ENCODE results near the gene OTOS.

Gene OTOS

DNA sequence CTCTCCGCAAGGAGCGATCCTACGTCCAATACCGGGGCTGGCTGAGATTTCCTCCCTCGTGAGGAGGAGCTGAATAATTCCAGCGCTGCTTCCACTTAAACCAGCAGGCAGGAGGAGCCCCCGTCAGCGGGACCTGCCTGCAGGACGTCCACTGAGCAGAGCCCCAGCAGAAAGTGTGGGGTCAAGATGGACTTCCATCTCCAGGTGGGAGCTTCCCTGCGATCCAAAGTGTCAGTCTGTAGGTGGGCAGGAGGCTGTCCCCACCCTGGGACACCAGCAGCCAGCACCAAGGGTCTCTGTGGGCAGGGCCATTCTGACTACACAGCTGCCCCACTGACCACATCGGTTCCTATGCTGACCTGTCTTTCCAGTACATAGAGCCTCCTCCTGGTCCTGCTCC is 462 bp upstream of the OTOS start:
- Mint-ChIP-seq H3K27me3 (peaks cover 44% of the 10 kb centered on the region), H3K9me3 (no peaks in the 10 kb centered on the region), H3K4me3 (no peak overlapping the region), H3K4me1 (ENCODE audit: low read depth) (peaks cover 20% of the 10 kb centered on the region), H3K36me3 (ENCODE audit: low read depth) (peaks cover 7% of the 10 kb centered on the region), H3K27ac (no peak overlapping the region)
- intact Hi-C loops (cut with micrococcal nuclease) = no loop called here

DNA sequence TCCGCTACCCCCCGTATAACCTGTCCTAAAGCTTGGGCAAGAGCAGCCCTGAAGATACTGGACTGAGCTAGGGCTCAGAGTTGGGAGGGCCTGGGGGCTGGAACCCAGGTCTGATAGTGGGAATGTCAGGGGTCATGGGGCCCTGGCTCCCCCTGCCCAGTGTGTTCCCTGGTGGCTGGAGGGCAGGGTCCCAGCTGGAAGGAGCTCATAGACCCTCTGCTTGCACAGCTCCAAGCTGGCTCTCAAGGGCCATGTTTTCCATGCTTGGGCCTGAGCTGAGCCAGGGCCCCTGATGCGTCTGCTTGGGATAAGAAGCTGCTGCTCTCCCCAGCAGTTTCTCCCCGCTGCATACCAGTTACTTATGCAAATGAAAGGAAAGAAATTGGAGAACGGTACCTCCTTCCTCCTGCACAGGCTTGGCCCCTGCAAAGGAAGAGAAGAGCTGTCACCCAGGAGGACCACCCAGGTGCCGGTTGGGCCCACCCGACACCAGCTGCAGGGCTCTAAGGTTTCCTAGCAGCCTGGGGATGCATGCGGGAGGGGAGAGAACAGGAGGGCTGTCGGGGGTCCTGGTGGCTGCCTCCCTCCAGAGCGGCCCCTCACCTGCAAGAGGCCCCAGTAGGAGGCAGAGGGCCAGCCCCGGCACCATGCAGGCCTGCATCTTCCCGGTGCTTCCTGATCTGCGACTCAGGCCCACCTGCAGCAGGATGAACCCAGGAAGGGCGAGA is 628 bp downstream of the OTOS start:
- intact Hi-C loops (cut with micrococcal nuclease) = no loop called here
- H3K4me1 Mint-ChIP-seq (ENCODE audit: low read depth) = peaks cover 29% of the 10 kb centered on the region

DNA sequence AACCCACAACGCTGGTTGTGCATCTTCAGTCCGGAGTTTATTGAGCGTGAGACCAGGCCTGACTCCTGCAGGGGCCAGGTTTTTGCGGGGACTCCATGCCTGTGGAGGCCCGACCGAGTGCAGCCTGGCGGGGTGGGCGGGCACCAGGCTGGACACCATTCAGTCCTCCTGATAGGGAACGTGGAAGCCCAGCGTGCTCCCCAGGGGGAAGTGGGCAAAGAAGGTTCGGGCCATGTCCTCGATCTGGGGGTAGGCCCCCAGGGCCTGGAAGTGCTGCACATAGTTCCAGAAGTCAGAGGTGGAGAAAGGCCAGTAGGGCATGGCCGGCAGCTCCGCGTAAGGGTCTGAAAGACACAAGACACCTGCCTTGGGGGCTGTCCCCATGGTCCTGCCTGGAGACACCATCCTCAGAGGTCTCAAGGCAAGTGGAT is 1.4 kb downstream of the OTOS start:
- Mint-ChIP-seq H3K4me3 (no peak overlapping the region), H3K27me3 (peaks cover 36% of the 10 kb centered on the region), H3K27ac (no peak overlapping the region), H3K4me1 (ENCODE audit: low read depth) (peaks cover 32% of the 10 kb centered on the region), H3K36me3 (ENCODE audit: low read depth) (peaks cover 15% of the 10 kb centered on the region), H3K9me3 (no peaks in the 10 kb centered on the region)
- intact Hi-C loops (cut with micrococcal nuclease) = no loop called here

More for the DNA sequence above, 628 bp downstream of the OTOS start:
- no peak overlapping the region for H3K27ac Mint-ChIP-seq
- peaks cover 42% of the 10 kb centered on the region for H3K27me3 Mint-ChIP-seq
- no peaks in the 10 kb centered on the region for H3K9me3 Mint-ChIP-seq
- peaks cover 13% of the 10 kb centered on the region for H3K36me3 Mint-ChIP-seq (ENCODE audit: low read depth)
- H3K4me3 Mint-ChIP-seq = no peak overlapping the region

DNA sequence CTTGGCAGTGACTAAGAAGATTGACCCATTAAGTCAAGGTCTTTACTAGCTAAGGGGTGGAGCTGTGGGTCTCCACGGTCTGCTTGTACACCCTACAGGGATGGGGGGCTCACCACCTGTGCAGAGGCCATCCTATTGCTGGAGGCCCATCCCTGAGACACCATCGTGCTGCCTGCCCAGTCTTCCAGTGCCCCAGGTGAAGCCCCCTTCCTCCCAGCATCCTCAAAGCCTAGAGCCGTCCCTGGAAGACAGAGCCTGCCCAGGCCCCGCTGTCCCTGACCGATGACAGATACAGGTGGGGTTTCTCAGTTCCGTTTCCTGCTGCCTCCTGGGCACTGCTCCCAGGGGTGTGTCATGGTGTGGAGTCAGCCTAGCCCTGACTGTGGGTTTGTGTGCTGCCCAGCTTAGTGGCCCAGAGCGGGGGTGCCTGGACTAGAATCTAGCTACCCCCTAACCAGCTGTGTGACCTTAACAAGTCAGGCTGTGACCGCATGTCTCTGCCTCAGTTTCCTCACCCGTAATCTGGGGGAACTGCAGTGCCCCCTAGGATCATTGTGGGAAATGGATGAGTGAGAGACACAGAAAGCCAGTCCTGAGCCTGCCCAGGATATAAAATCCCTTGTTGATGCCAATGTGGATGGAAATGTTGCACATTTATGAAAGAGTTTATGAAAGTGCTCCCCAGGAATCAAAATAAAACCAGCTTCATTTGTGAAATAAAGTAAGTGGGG is 2.0 kb downstream of the OTOS start:
- Mint-ChIP-seq H3K4me3 (no peak overlapping the region), H3K36me3 (ENCODE audit: low read depth) (peaks cover 22% of the 10 kb centered on the region), H3K27ac (no peak overlapping the region), H3K27me3 (peaks cover 35% of the 10 kb centered on the region), H3K9me3 (no peaks in the 10 kb centered on the region), H3K4me1 (ENCODE audit: low read depth) (peaks cover 33% of the 10 kb centered on the region)
- intact Hi-C loops (cut with micrococcal nuclease) = no loop called here

DNA sequence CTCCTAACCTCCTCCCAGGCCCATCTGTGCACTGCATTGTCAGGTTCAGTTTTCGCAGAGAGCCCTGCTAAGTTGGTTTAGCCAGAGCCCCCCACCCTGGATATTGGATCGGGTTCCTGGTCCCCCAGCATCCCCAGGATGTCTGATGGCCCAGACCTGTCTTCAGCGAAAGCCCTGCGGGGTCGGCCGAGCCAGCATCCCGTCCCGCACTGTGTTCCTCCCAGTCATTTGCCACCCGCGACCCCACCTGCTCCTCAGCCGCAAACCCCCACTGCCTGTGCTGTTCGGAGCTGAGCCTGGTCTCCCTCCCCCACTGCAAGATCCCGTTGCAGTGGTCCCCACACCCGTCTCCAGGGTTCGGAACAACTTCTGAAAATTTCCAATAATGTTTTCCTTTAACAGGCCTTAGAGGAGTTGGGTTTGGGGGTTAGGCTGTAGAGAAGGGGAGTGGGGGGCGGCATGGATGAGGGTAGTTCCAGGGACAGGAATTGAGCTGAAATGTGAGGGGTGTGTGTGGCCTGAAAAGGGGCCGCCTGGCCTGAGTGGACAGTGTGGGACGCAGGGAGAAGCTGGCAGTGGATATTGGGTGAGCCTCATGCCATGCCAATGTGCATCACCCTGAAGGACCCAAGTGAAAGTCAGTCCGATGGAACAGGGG is 2.7 kb downstream of the OTOS start:
- H3K36me3 Mint-ChIP-seq (ENCODE audit: low read depth) = peaks cover 28% of the 10 kb centered on the region
- H3K4me3 Mint-ChIP-seq = no peak overlapping the region
- H3K27me3 Mint-ChIP-seq = peaks cover 30% of the 10 kb centered on the region
- no peak overlapping the region for H3K27ac Mint-ChIP-seq
- H3K4me1 Mint-ChIP-seq (ENCODE audit: low read depth) = peaks cover 33% of the 10 kb centered on the region
- no peaks in the 10 kb centered on the region for H3K9me3 Mint-ChIP-seq
- intact Hi-C loops (cut with micrococcal nuclease) = no loop called here

DNA sequence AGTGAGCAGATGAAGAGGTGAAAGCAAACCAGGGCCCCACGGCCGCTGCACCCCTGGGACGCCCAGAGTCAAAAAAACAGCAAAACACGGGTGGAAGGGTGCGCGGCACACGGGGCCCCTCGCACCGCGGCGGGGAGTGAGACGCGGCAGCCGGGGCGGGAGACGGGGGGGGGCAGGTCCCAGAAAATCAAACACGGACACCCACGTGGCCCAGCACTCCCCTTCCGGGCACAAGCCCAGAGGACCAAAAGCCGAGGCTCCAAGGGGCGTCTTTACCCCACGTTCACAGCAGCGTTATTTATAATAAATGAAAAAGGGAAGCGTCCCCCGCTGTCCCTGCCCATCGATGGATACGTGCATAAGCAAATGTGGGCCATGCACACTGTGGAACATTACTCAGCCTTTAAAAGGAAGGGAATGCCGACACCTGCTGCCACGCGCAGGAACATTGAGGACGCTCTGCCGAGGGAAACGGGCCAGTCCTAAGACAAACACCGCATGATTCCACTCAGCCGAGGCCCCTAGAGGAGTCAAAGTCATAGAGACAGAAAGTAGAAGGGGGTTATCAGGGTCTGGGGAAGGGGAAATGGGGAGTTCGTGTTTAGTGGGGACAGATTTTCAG is 3.7 kb downstream of the OTOS start:
- intact Hi-C loops (cut with micrococcal nuclease) = no loop called here
- H3K27me3 Mint-ChIP-seq = peaks cover 27% of the 10 kb centered on the region
- peak overlapping the region; percentile 83 for H3K4me3 Mint-ChIP-seq
- H3K4me1 Mint-ChIP-seq (ENCODE audit: low read depth) = peaks cover 33% of the 10 kb centered on the region
- peak overlapping the region; percentile 85 for H3K27ac Mint-ChIP-seq
- no peaks in the 10 kb centered on the region for H3K9me3 Mint-ChIP-seq
- H3K36me3 Mint-ChIP-seq (ENCODE audit: low read depth) = peaks cover 38% of the 10 kb centered on the region

DNA sequence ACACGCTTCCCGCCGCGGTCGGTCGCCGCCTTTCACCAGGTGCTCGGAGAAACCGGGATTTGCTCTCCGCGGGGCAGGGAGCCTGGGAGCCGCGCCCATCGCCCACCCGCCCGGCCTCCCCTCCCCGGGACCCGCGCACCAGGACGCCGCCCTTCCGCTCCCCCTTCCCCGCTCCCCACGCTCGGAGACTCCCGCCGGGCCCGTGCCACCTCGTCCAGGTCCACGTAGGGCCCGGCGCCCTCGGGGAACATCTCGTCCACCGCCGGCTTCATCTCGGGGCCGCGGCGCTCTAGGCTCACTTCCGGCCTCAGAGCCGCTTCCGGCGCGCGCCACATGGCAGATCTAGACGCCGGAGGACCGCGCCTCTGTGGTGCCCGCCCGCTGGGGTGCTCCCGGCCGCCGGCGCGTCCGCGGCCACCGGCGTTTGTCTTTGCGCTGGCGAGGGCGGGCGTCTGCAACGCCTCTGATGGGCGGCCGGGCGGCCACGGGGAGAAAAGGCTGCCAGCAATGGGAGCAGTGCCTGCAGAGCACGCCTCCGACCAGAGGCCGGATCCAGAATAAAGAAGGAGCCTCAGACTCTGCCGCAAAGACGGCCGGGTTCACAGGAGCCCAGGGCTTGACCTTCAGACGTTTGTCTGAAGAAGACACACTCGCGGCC is 4.3 kb downstream of the OTOS start, which contains the start of gene COPS9:
COPS9 (minus strand) TSS at position 293 of the 658 bp plus-strand sequence; CDS start at position 272, 21 bp downstream.
- Mint-ChIP-seq H3K27ac (peak within 1 kb of the TSS; percentile 85), H3K4me3 (peak within 1 kb of the TSS; percentile 83), H3K27me3 (peaks cover 25% of the 10 kb centered on the region), H3K4me1 (ENCODE audit: low read depth) (peaks cover 33% of the 10 kb centered on the region), H3K9me3 (no peaks in the 10 kb centered on the region), H3K36me3 (ENCODE audit: low read depth) (peaks cover 44% of the 10 kb centered on the region)
- intact Hi-C loops (cut with micrococcal nuclease) = no loop called here

DNA sequence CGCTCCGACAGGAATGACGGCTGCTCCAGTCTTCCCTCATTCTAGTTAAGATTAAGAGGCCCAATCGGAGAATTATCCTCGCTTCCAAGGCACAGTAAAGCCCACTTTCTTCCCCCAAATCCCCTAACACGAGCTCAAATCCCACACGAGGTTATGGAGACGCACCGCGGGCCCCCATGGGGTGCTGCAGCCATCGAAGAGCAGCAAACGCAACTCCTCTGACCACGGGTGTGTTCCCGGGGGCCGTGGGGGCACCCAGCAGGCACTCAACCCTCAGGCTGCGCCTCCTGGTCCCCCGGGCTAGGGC is 4.8 kb downstream of the OTOS start:
- H3K4me3 Mint-ChIP-seq = peak overlapping the region; percentile 83
- intact Hi-C loops (cut with micrococcal nuclease) = no loop called here
- no peaks in the 10 kb centered on the region for H3K9me3 Mint-ChIP-seq
- H3K36me3 Mint-ChIP-seq (ENCODE audit: low read depth) = peaks cover 49% of the 10 kb centered on the region
- peaks cover 25% of the 10 kb centered on the region for H3K27me3 Mint-ChIP-seq
- H3K4me1 Mint-ChIP-seq (ENCODE audit: low read depth) = peaks cover 33% of the 10 kb centered on the region
- peak overlapping the region; percentile 85 for H3K27ac Mint-ChIP-seq

DNA sequence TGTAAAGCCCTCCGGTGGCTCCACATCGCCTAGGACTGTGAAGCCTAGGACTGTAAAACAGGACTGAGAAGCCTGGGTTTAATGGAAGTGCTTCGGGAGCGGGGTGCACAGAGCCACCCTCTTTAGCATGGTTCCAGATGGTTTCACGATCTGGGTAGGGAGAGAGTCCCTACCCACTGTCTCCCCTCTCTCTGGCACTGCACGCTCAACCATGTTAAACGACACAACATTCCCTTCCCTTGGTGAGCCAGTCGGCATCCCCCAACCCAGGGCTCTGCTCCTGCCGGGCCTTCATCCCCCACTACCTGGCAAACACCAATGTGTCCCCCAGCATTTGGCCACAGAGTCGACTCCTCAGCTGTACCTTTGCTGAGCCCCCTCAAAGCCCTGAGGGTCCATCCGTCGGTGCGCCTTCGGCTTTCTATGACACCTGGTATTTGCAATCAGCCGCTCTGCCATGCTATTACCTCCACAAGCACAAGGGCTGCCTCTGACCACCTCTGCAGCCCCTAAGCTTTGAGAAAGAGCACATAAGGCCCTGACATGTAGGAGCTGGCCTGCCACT is 5.4 kb downstream of the OTOS start:
- Mint-ChIP-seq H3K4me3 (peak overlapping the region; percentile 83), H3K36me3 (ENCODE audit: low read depth) (peaks cover 55% of the 10 kb centered on the region), H3K27me3 (peaks cover 25% of the 10 kb centered on the region), H3K27ac (peak overlapping the region; percentile 85), H3K4me1 (ENCODE audit: low read depth) (peaks cover 33% of the 10 kb centered on the region), H3K9me3 (no peaks in the 10 kb centered on the region)
- intact Hi-C loops (cut with micrococcal nuclease) = no loop called here

DNA sequence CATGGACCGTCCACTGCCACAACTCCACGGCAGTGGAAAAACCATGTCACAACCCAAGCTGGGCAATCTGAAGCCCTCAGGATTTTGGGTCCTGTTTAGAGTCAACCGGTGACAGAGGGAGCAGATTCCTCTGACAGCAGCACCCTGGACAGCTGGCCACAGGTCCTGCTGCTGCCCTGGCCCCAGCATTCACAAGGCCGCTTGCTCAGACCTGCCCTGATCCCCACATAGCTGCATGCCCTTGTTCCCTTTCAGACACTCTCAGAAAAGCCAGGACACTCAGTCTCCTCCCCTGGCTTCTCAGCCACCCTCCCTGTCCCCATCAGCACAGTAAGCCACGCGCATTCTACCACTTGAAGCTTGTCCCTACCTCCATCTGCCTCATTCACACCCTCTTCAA is 6.0 kb downstream of the OTOS start:
- intact Hi-C loops (cut with micrococcal nuclease) = no loop called here
- no peak overlapping the region for H3K4me3 Mint-ChIP-seq
- H3K4me1 Mint-ChIP-seq (ENCODE audit: low read depth) = peaks cover 31% of the 10 kb centered on the region
- peaks cover 24% of the 10 kb centered on the region for H3K27me3 Mint-ChIP-seq
- H3K36me3 Mint-ChIP-seq (ENCODE audit: low read depth) = peaks cover 61% of the 10 kb centered on the region
- H3K27ac Mint-ChIP-seq = no peak overlapping the region
- no peaks in the 10 kb centered on the region for H3K9me3 Mint-ChIP-seq

DNA sequence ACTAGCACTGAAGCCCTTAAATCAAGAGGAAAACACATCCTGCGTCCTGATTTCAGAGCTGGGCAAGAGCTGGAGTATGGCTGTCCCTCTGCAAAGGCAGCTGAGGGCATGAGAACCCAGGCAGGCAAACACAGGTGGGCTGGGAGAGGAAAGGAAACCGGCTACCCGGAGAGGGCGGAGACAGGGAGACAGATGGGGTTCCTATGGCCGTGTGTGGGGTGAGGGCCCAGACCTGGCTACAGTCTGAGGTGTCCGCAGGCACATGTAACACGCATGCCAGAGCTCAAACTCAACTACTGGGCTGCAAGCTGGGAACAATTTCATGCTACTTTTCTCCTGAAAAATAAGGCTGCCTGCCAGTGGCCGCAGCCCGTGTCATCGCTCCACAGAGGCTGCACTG is 7.1 kb downstream of the OTOS start:
- H3K27ac Mint-ChIP-seq = no peak overlapping the region
- intact Hi-C loops (cut with micrococcal nuclease) = no loop called here
- H3K4me1 Mint-ChIP-seq (ENCODE audit: low read depth) = peaks cover 26% of the 10 kb centered on the region
- peaks cover 15% of the 10 kb centered on the region for H3K27me3 Mint-ChIP-seq
- peaks cover 72% of the 10 kb centered on the region for H3K36me3 Mint-ChIP-seq (ENCODE audit: low read depth)
- H3K9me3 Mint-ChIP-seq = no peaks in the 10 kb centered on the region
- no peak overlapping the region for H3K4me3 Mint-ChIP-seq

DNA sequence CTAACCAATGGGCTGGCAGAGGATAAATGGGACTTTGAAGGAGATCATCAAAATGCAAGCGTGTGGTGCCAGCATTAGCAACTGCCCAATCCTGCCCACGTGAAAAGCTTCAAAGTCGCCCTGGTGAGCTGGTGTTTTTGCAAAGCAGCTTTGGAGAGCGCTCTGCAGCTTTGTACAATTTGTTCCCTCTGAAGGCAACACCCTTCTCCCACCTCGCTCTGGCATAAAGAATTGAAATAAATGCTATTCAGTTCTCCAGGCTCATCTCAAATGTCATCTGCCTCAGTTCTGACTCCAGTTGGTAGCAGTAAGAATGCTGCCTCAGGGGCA is 7.8 kb downstream of the OTOS start:
- no peak overlapping the region for H3K4me3 Mint-ChIP-seq
- H3K9me3 Mint-ChIP-seq = no peaks in the 10 kb centered on the region
- peaks cover 80% of the 10 kb centered on the region for H3K36me3 Mint-ChIP-seq (ENCODE audit: low read depth)
- peaks cover 26% of the 10 kb centered on the region for H3K4me1 Mint-ChIP-seq (ENCODE audit: low read depth)
- intact Hi-C loops (cut with micrococcal nuclease) = no loop called here
- H3K27me3 Mint-ChIP-seq = peaks cover 8% of the 10 kb centered on the region
- H3K27ac Mint-ChIP-seq = no peak overlapping the region

DNA sequence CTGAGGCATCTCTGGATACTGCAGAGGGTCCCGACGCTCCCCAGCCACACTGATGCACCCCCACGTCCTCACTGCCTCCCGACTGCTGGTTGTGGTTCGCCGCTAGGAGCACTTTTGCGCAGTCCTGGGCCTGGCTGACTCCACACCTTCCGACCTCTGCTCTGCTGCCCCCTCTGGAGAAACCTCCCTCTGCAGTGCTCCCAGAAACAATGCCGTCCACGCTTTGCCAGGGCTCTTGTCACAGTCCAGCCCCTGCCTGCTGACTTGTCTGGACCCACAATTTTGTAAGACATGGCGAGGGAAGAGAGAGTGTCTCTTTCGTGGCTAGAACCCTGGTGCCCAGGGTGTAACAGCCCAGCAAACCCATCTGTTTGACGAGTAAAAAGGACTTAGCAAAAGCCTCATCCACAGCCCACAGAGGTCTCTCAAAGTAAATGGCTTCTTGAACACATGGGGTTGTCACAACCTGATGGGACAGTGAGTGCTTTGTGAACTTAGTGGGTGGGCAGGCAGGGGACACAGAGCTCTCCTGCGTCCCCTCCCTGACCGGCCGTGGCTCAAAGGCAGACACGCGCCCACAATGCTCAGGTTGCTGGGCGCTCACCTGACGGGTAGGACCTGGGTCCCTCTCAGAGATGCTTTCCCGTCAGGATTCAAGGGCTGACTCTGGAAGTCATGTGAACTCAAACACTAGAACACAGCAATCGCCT is 8.4 kb downstream of the OTOS start:
- Mint-ChIP-seq H3K36me3 (ENCODE audit: low read depth) (peaks cover 85% of the 10 kb centered on the region), H3K27ac (no peak overlapping the region), H3K4me3 (no peak overlapping the region), H3K27me3 (peaks cover 2% of the 10 kb centered on the region), H3K4me1 (ENCODE audit: low read depth) (peaks cover 23% of the 10 kb centered on the region), H3K9me3 (no peaks in the 10 kb centered on the region)
- intact Hi-C loops (cut with micrococcal nuclease) = no loop called here

Data from dendritic cell treated with granulocyte-macrophage colony-stimulating factor and Interleukin-4, amounts not matched to agents 40 ng/mL and 50 ng/mL, for 4 days (primary cell).